ENCODE measurements around the gene DNASE1L3.

The DNASE1L3 gene

GRCh38 chr3:58154626-58155449 lies 55.9 kb downstream of the DNASE1L3 start:
- Histone ChIP-seq H3K36me3 (ENCODE audit: low read length) (no peaks in the 10 kb centered on the region), H3K9ac (ENCODE audit: low read length) (no peak overlapping the region), H3K27me3 (ENCODE audit: low read length) (no peaks in the 10 kb centered on the region), H3K4me2 (ENCODE audit: low read depth, low read length, poor library complexity, severe bottlenecking) (no peak overlapping the region), H4K20me1 (ENCODE audit: low read depth, low read length) (no peaks in the 10 kb centered on the region), H3K27ac (ENCODE audit: low read depth, low read length) (no peak overlapping the region), H3K9me3 (ENCODE audit: insufficient read depth, low read length) (no peaks in the 10 kb centered on the region), H3K79me2 (ENCODE audit: insufficient read depth, low read length) (no peaks in the 10 kb centered on the region), H3K4me3 (ENCODE audit: insufficient read depth, low read length, poor library complexity, severe bottlenecking) (no peak overlapping the region), H3K9me2 (replicated peaks; ENCODE audit: insufficient read depth, low read length) (no peaks in the 10 kb centered on the region), H3F3A (ENCODE audit: insufficient read depth) (no peaks in the 10 kb centered on the region), H2AFZ (ENCODE audit: low read depth, low read length, severe bottlenecking) (no peak overlapping the region)
- TF ChIP-seq CTCF (IDR thresholded peaks at IDR 0.05; ENCODE audit: insufficient read depth, low read length, poor library complexity, severe bottlenecking) = no peak

GRCh38 chr3:58153371-58153770 lies 57.4 kb downstream of the DNASE1L3 start:
- Histone ChIP-seq H3K9me2 (replicated peaks; ENCODE audit: insufficient read depth, low read length) (no peaks in the 10 kb centered on the region), H4K20me1 (ENCODE audit: low read depth, low read length) (no peaks in the 10 kb centered on the region), H3F3A (ENCODE audit: insufficient read depth) (no peaks in the 10 kb centered on the region), H3K36me3 (ENCODE audit: low read length) (no peaks in the 10 kb centered on the region), H3K27me3 (ENCODE audit: low read length) (no peaks in the 10 kb centered on the region), H3K9me3 (ENCODE audit: insufficient read depth, low read length) (no peaks in the 10 kb centered on the region), H3K79me2 (ENCODE audit: insufficient read depth, low read length) (no peaks in the 10 kb centered on the region), H3K4me2 (ENCODE audit: low read depth, low read length, poor library complexity, severe bottlenecking) (no peak overlapping the region), H3K9ac (ENCODE audit: low read length) (no peak overlapping the region), H2AFZ (ENCODE audit: low read depth, low read length, severe bottlenecking) (no peak overlapping the region), H3K27ac (ENCODE audit: low read depth, low read length) (no peak overlapping the region), H3K4me3 (ENCODE audit: insufficient read depth, low read length, poor library complexity, severe bottlenecking) (no peak overlapping the region)
- TF ChIP-seq CTCF (IDR thresholded peaks at IDR 0.05; ENCODE audit: insufficient read depth, low read length, poor library complexity, severe bottlenecking) = no peak
- no peak for TF ChIP-seq EZH2phosphoT487 (conservative IDR thresholded peaks at IDR 0.05; ENCODE audit: low read length)

GRCh38 chr3:58152225-58153015 lies 58.4 kb downstream of the DNASE1L3 start:
- no peaks in the 10 kb centered on the region for H3K9me2 ChIP-seq (replicated peaks; ENCODE audit: insufficient read depth, low read length)
- H3K4me2 ChIP-seq (ENCODE audit: low read depth, low read length, poor library complexity, severe bottlenecking) = no peak overlapping the region
- H3K79me2 ChIP-seq (ENCODE audit: insufficient read depth, low read length) = no peaks in the 10 kb centered on the region
- no peak overlapping the region for H3K9ac ChIP-seq (ENCODE audit: low read length)
- H3K4me3 ChIP-seq (ENCODE audit: insufficient read depth, low read length, poor library complexity, severe bottlenecking) = no peak overlapping the region
- no peak overlapping the region for H3K27ac ChIP-seq (ENCODE audit: low read depth, low read length)
- H3K36me3 ChIP-seq (ENCODE audit: low read length) = no peaks in the 10 kb centered on the region
- no peaks in the 10 kb centered on the region for H3K27me3 ChIP-seq (ENCODE audit: low read length)
- no peak overlapping the region for H2AFZ ChIP-seq (ENCODE audit: low read depth, low read length, severe bottlenecking)
- no peak for TF ChIP-seq EZH2phosphoT487 (conservative IDR thresholded peaks at IDR 0.05; ENCODE audit: low read length)
- no peak for TF ChIP-seq CTCF (IDR thresholded peaks at IDR 0.05; ENCODE audit: insufficient read depth, low read length, poor library complexity, severe bottlenecking)
- no peaks in the 10 kb centered on the region for H4K20me1 ChIP-seq (ENCODE audit: low read depth, low read length)
- no peaks in the 10 kb centered on the region for H3K9me3 ChIP-seq (ENCODE audit: insufficient read depth, low read length)
- H3F3A ChIP-seq (ENCODE audit: insufficient read depth) = no peaks in the 10 kb centered on the region
